ENCODE measurements around the gene P2RX5.

The P2RX5 gene

DNA sequence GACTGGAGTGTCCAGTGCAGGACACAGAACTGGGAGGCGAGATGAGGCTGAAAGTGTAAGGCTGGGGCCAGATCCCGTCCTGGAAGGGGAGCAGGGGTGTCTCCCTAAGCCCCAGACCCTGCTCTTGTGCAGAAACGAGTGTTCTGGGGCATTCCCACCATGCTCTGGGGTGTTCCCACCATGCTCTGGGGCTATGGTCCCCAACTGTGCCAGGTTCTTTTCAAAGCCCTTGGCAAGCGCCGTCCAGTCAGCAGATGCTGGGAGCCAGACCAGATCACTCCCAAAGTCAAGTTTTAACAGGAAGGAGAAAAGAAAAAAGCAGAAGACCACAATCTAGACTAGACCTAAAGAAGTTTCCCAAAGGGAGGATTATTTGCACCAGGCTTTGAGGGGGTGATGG, 30.1 kb downstream of the P2RX5 start:
- Histone ChIP-seq H3K4me1 (ENCODE audit: insufficient read depth, low read length, poor library complexity, severe bottlenecking) (peaks cover 13% of the 10 kb centered on the region), H3F3A (ENCODE audit: low read depth) (no peaks in the 10 kb centered on the region), H3K9me2 (replicated peaks; ENCODE audit: low read depth, low read length) (no peaks in the 10 kb centered on the region), H3K9me3 (ENCODE audit: insufficient read depth, low read depth, low read length) (no peaks in the 10 kb centered on the region), H3K27me3 (ENCODE audit: insufficient read depth, low read length, poor library complexity, severe bottlenecking) (no peaks in the 10 kb centered on the region), H3K4me3 (ENCODE audit: low read length, poor library complexity, severe bottlenecking) (no peak overlapping the region), H3K79me2 (ENCODE audit: insufficient read depth, low read length) (peaks cover 25% of the 10 kb centered on the region), H3K36me3 (ENCODE audit: insufficient read depth, low read length) (no peaks in the 10 kb centered on the region), H3K4me2 (ENCODE audit: low read depth, low read length, poor library complexity, severe bottlenecking) (no peak overlapping the region), H3K9ac (ENCODE audit: low read depth, low read length, poor library complexity, severe bottlenecking) (no peak overlapping the region), H4K20me1 (ENCODE audit: insufficient read depth, low read length, poor library complexity, severe bottlenecking) (peaks cover 16% of the 10 kb centered on the region), H2AFZ (ENCODE audit: low read length) (no peak overlapping the region)
- TF ChIP-seq, protein P1, sequence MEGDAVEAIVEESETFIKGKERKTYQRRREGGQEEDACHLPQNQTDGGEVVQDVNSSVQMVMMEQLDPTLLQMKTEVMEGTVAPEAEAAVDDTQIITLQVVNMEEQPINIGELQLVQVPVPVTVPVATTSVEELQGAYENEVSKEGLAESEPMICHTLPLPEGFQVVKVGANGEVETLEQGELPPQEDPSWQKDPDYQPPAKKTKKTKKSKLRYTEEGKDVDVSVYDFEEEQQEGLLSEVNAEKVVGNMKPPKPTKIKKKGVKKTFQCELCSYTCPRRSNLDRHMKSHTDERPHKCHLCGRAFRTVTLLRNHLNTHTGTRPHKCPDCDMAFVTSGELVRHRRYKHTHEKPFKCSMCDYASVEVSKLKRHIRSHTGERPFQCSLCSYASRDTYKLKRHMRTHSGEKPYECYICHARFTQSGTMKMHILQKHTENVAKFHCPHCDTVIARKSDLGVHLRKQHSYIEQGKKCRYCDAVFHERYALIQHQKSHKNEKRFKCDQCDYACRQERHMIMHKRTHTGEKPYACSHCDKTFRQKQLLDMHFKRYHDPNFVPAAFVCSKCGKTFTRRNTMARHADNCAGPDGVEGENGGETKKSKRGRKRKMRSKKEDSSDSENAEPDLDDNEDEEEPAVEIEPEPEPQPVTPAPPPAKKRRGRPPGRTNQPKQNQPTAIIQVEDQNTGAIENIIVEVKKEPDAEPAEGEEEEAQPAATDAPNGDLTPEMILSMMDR (conservative IDR thresholded peaks at IDR 0.05; ENCODE audit: low read length), result no peak
- no peak for TF ChIP-seq EZH2phosphoT487 (IDR thresholded peaks at IDR 0.05; ENCODE audit: borderline replicate concordance)

DNA sequence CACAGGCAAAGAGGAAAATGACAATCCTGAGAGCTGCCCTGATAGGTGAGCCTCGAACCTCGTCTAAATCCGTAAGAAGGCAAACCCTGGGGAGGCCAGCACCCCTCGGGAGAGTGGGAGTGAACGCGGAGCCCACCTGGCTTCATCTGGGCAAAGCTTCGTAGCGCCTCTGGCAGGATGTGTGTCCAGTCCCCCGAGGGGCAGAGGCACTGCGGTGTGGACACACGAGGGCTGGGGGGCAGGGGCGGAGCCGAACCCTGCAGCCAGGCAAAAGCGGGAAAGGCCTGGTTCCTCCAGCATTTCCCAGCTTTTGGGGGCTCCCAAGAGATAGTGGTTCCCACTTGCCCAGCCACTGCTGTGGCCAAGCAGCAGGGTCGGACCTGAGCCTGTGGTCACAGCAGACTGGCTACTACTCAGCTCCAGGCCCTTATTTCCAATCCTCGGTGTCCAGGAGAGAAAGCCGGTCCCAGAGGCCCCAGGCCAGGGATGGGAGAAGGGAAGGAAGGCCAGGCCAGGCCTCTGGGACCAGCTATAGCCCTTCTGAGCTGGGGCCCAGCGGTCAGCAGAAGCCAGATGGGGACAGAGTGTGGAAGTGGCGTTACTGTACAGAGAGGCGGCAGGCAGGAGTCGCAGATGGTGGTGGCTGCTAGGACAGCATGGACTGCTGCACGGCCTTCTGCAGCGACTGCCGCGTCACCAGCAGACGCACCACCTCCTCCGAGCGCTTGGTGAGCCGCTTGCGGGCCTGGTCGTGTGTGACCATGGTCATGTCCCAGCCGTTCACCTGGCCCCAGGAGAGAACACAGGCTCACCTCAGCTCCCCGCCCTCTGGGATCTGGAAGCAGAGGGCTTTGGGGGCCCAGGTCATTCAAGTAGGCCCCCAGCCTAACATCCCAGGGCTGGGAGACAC, 32.6 kb downstream of the P2RX5 start:
- H3K4me2 ChIP-seq (ENCODE audit: low read depth, low read length, poor library complexity, severe bottlenecking), result no peak overlapping the region
- H3K79me2 ChIP-seq (ENCODE audit: insufficient read depth, low read length), result peaks cover 6% of the 10 kb centered on the region; the same call in 1 of the 2 replicates
- no peak overlapping the region for H3K9ac ChIP-seq (ENCODE audit: low read depth, low read length, poor library complexity, severe bottlenecking)

DNA sequence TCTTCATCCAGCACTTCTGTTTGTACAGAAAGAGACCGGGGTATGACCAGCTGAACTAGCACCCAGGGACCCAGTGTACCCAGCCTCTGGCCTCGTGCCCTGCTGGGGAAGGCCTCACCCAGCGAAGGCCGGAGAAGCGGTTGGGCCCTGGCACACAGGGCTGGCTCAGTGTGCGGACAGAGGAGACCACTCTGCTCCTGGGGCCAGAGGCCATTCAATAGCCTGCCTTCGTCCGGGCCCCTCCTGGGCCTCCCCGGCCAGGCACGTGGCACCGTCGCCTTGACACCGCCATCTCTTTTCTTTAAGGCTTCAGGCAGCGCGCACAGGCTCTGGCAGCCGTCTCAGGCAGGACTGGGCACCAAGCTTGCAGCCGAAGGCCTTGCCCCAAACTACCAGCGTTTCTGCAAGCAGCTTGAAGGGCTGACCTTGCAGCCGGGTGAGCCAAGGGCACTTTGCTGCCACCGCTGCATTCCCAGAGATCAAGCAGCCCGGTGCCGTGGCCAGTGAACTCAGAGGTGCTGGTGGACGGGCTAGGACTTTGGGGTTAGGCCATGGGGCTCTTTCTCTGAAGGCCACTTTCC, 35.6 kb downstream of the P2RX5 start:
- Histone ChIP-seq H3K9me3 (ENCODE audit: insufficient read depth, low read depth, low read length) (no peaks in the 10 kb centered on the region), H4K20me1 (ENCODE audit: insufficient read depth, low read length, poor library complexity, severe bottlenecking) (no peaks in the 10 kb centered on the region), H3K36me3 (ENCODE audit: insufficient read depth, low read length) (no peaks in the 10 kb centered on the region), H3K27me3 (ENCODE audit: insufficient read depth, low read length, poor library complexity, severe bottlenecking) (no peaks in the 10 kb centered on the region), H2AFZ (ENCODE audit: low read length) (no peak overlapping the region), H3K4me3 (ENCODE audit: low read length, poor library complexity, severe bottlenecking) (no peak overlapping the region), H3F3A (ENCODE audit: low read depth) (no peaks in the 10 kb centered on the region), H3K9ac (ENCODE audit: low read depth, low read length, poor library complexity, severe bottlenecking) (no peak overlapping the region), H3K4me2 (ENCODE audit: low read depth, low read length, poor library complexity, severe bottlenecking) (no peak overlapping the region), H3K9me2 (replicated peaks; ENCODE audit: low read depth, low read length) (no peaks in the 10 kb centered on the region), H3K4me1 (ENCODE audit: insufficient read depth, low read length, poor library complexity, severe bottlenecking) (no peaks in the 10 kb centered on the region), H3K79me2 (ENCODE audit: insufficient read depth, low read length) (no peaks in the 10 kb centered on the region)
- TF ChIP-seq EZH2phosphoT487 (IDR thresholded peaks at IDR 0.05; ENCODE audit: borderline replicate concordance), result no peak
- TF ChIP-seq, protein P1 (conservative IDR thresholded peaks at IDR 0.05; ENCODE audit: low read length), result no peak

More for the DNA sequence above, 32.6 kb downstream of the P2RX5 start:
- Histone ChIP-seq H3K4me3 (ENCODE audit: low read length, poor library complexity, severe bottlenecking) (no peak overlapping the region), H3K4me1 (ENCODE audit: insufficient read depth, low read length, poor library complexity, severe bottlenecking) (peaks cover 6% of the 10 kb centered on the region), H3K27me3 (ENCODE audit: insufficient read depth, low read length, poor library complexity, severe bottlenecking) (no peaks in the 10 kb centered on the region), H3K9me2 (replicated peaks; ENCODE audit: low read depth, low read length) (no peaks in the 10 kb centered on the region), H3F3A (ENCODE audit: low read depth) (no peaks in the 10 kb centered on the region), H2AFZ (ENCODE audit: low read length) (no peak overlapping the region), H3K9me3 (ENCODE audit: insufficient read depth, low read depth, low read length) (no peaks in the 10 kb centered on the region), H3K36me3 (ENCODE audit: insufficient read depth, low read length) (no peaks in the 10 kb centered on the region), H4K20me1 (ENCODE audit: insufficient read depth, low read length, poor library complexity, severe bottlenecking) (no peaks in the 10 kb centered on the region)
- no peak for TF ChIP-seq EZH2phosphoT487 (IDR thresholded peaks at IDR 0.05; ENCODE audit: borderline replicate concordance)
- TF ChIP-seq, protein P1 (conservative IDR thresholded peaks at IDR 0.05; ENCODE audit: low read length), result no peak

Data from Loucy (cell line).